Measurements from ENCODE around the gene SQSTM1. TPM values are rescaled to one million over a fixed set of nuclear protein-coding genes. Genes with fewer than 3 reads are reported as not detected.

The SQSTM1 gene
- total RNA-seq, 2 experiments from 2014 or later, result 58.5 to 81.1 TPM

DNA sequence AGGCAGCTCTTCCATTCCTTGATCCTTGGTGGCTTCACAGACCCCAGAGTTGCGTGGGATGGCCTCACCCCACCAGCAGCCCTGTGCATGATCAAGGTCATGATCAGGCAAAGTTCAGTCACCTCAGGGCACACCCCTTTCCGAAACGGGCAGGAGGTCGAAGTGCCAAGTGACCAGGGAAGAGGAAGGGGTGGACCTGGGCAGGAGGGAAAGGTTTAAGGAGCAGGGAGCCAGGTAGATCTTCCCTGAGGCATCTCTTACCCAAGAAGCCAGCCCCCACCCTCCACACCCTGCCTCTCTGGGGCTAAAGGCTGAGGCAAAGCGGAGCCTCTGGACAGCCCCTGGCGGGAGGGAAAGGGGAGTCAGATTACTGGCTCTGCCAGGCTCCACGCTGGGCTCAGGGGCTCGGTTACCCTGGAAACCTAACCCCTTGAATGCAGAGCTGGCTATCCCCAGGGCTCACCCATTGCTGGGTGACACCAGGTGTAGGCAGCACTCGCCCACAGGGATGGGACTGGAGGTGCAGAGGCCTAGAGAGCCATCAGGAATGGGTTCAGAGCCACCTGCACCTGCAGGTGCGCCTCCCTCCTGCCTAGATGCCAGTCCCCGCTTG, 17.6 kb upstream of the SQSTM1 start:
- Histone ChIP-seq H3K27ac (ENCODE audit: low read depth, low read length, poor library complexity, severe bottlenecking) (no peak overlapping the region), H2AFZ (ENCODE audit: low read length) (no peak overlapping the region), H3K9me2 (ENCODE audit: insufficient read depth, low read length) (no peaks in the 10 kb centered on the region), H3K79me2 (ENCODE audit: insufficient read depth, low read depth, low read length) (no peaks in the 10 kb centered on the region), H3K36me3 (ENCODE audit: insufficient read depth, low read length) (peaks cover 23% of the 10 kb centered on the region; the same call in 1 of the 2 replicates), H3K4me1 (ENCODE audit: insufficient read depth, low read length, poor library complexity, severe bottlenecking) (peaks cover 20% of the 10 kb centered on the region), H3K4me2 (ENCODE audit: low read length) (no peak overlapping the region), H3K4me3 (ENCODE audit: low read depth, low read length, poor library complexity, severe bottlenecking) (no peak overlapping the region), H3K9me3 (ENCODE audit: low read length) (no peaks in the 10 kb centered on the region), H4K20me1 (ENCODE audit: insufficient read depth, low read length) (no peaks in the 10 kb centered on the region)
- TF ChIP-seq CTCF (conservative IDR thresholded peaks at IDR 0.05; ENCODE audit: low read length), result no peak
- no peak for TF ChIP-seq EZH2phosphoT487 (IDR thresholded peaks at IDR 0.05; ENCODE audit: borderline replicate concordance, low read depth, low read length)
- no peak for DNase-seq (ENCODE audit: low spot score)
- intact Hi-C loops (cut with micrococcal nuclease; ENCODE audit: unreplicated experiment), result loop anchor here (10.0 kb wide), 1 partner anchor 1688 kb away; the partner anchor contains the start of gene N4BP3
- POLR2A ChIA-PET, result no interaction called here
- no TSS peak for BruUV-seq (replicated peaks)
- CTCF ChIA-PET (ENCODE audit: unreplicated experiment), result interaction anchor here (0.6 kb wide), 1 partner anchor 105 kb away, joined by 4 read pairs; no protein-coding TSS in a partner anchor

GRCh38 chr5:179803651-179804554, 16.8 kb upstream of the SQSTM1 start:
- DNase-seq (ENCODE audit: low spot score), result no peak
- no peaks in the 10 kb centered on the region for H3K9me3 ChIP-seq (ENCODE audit: low read length)
- no peaks in the 10 kb centered on the region for H4K20me1 ChIP-seq (ENCODE audit: insufficient read depth, low read length)
- H3K9me2 ChIP-seq (ENCODE audit: insufficient read depth, low read length), result no peaks in the 10 kb centered on the region
- CTCF ChIA-PET (ENCODE audit: unreplicated experiment), result no interaction called here
- H3K79me2 ChIP-seq (ENCODE audit: insufficient read depth, low read depth, low read length), result no peaks in the 10 kb centered on the region
- H3K4me2 ChIP-seq (ENCODE audit: low read length), result peak overlapping the region; percentile 83
- H3K4me1 ChIP-seq (ENCODE audit: insufficient read depth, low read length, poor library complexity, severe bottlenecking), result peaks cover 20% of the 10 kb centered on the region
- no peak overlapping the region for H3K4me3 ChIP-seq (ENCODE audit: low read depth, low read length, poor library complexity, severe bottlenecking)
- no peak overlapping the region for H3K27ac ChIP-seq (ENCODE audit: low read depth, low read length, poor library complexity, severe bottlenecking)
- H2AFZ ChIP-seq (ENCODE audit: low read length), result no peak overlapping the region
- BruUV-seq (replicated peaks), result no TSS peak
- intact Hi-C loops (cut with micrococcal nuclease; ENCODE audit: unreplicated experiment), result loop anchor here (10.0 kb wide), 1 partner anchor 1689 kb away; the partner anchor contains the start of gene N4BP3
- POLR2A ChIA-PET, result no interaction called here
- peaks cover 15% of the 10 kb centered on the region; the same call in 1 of the 2 replicates for H3K36me3 ChIP-seq (ENCODE audit: insufficient read depth, low read length)
- no peak for TF ChIP-seq EZH2phosphoT487 (IDR thresholded peaks at IDR 0.05; ENCODE audit: borderline replicate concordance, low read depth, low read length)
- TF ChIP-seq CTCF (conservative IDR thresholded peaks at IDR 0.05; ENCODE audit: low read length), result no peak

Measured in OCI-LY7 (cell line).